Measurements from ENCODE around the gene LDLRAD1.
"Not testable (repeated sequence)": the region's sequence is repeated elsewhere in the genome, so short reads cannot be mapped to it uniquely, and the experiment has no call there.

LDLRAD1 gene

DNA sequence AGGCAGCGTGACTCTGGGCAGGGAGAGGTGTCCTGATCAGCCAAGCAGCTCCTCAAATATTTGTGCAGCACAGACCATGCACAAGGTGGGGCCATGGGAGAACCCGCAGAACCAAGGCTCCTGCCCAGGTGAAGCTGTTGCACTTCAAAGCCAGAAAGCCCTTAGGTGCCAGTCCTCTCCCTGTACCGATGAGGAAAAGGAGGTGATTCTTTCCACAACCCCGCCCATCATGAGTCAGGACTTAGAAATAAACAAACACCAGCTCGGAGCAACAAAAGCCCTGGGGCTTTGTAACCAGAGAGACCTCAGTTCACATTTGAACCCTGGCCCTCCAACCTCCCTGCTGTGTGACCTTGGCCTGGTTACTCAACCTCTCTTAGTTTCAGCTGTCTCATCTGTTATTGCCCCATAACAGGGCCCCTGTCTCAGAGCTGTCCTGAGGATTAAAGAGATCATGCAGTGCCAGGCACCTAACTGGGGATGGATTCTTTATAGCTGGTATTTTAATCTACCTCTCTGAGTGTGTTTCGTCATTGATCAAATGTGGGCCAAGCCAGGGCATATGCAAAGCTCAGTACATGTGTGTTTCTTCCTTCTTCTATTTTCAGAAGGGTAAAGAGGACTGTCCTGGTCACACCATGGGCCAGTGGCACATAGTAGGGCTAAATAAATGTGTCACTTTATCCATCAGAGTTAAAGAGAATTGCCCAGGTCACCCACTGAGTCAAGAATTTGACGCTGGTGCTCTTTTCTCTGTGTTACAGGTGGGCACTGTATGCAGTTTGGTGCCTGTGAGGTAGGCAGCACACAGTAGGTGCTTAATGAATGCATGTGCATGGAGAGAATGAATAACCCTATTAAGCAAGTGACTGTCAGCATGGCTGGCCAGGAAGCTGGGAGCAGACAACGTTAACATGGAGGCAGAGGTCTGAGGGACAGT is 1.4 kb downstream of the LDLRAD1 start:
- no peak for DNase-seq

DNA sequence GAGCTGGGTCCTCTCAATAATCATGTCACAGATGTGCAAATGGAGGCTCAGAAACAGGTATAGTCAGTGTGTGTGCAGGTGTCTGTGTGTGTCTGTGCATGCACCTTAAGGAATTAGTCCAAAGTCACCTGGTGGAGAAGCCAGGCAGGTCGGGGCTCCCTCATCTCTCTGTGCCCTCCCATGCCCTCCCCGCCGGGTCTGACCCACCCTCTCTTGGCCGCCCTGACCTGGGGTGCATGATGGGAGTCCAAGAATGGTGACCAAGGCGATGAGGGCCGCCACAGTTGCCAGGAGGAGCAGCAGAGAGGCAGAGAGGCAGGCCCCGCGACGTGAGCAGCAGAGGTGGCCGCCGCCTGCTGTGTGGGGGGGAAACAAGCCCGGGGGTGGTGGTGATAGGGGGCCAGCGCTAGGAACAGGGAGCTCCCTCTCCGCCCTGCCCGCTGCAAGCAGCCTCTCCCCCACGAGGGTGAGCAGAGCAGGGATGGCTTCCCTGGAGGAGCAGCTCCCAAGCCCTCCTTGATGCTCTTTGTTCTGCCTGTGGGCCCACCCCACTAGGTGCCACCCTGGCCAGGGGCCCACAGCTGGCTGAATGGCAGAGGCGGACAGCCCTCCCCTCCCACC is 3.9 kb downstream of the LDLRAD1 start:
- DNase-seq, result no peak

DNA sequence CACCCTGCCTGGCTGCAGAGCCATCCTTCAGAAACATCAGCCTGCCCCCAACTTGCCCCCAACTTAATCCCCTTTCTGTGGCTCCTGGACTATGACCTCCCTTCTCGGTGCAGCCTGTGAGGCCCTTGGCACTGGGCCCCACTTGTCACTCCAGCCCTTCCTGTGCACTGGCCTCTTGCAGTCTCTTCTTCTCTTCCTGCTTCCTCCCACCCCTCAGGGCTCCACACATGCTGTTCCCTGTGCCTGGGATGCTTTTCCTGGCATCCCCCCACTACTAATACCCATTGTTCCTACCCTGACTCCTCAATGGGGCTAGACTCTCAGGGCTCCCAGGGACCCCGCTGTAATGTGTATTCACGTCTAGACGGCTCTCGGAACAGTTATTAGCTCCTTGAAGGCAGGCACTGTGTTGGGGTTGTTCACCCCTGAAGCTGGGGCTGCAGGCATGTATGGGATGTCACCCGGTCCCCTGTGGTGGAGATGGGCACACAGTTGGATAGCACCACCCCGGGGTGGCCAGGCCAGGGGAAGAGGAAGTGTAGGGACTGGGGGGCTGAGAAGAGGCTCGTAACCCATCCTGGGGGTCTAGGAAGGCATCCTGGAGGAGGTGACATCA is 4.5 kb downstream of the LDLRAD1 start:
- no peak for DNase-seq

DNA sequence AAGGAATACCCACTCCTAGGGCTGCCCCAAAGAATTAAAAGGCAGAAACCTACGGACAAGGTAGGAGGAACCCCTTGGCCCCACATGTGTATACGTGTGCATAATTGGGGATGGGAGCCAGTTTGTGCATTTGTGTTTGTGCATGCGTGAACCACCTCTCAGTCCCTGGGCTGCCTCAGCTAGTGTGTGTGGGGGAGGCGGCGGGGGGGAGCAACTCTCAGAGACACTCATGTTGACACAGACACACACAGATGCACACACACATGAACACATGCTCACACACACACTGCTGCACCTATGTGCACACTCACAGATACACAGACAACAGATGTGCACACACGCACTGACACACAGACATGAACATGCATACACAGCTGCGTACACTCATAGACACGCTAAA is 5.1 kb downstream of the LDLRAD1 start:
- no peak for DNase-seq

DNA sequence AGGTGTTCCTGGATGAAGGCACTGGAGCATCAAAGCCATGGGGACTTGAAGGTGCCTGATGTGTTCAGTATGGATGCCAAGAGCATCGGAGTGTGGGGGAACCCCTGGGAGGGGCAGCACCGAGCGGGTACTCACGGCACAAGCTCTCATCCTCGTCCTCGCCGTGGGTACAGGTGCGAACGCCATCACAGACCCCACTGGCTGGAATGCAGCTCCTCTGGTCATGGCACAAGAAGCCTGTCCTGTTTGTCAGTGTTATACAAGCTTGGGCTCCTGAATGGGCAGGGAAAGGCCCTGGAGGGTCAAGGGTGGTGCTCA is 6.0 kb downstream of the LDLRAD1 start:
- no peak for DNase-seq

DNA sequence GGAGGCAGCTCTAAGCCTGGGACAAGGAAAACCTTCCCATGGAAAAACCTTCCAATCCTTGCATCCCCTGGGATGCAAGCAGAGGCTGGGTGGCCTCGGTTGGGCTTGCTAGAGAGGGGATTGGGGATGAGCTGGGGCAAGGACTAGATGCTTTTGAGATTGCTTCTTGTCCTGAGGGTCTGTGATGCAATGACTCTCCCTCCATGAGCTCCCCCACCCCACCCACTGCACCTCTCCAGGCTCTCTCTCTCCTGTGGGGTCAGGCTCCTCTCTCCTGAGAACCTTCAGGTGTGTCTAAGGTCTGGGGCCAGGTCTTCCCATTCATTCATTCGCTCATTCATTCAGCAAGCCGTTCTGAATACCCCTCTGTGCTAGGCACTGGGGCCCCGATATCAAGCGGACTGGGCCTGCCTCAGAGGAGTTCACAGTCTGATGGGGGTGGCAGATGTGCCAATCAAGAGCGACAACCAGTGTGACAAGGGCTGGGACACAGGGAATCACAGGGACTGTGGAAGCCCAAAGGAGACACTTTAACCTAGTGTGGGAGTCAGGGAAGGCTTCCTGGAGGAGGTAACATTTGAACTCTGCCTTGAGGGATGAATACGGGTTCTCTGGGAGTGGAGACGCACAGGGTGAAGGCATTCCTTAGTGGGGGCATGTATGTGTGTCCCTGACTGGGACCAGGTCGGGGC is 6.5 kb downstream of the LDLRAD1 start:
- DNase-seq, result no peak

DNA sequence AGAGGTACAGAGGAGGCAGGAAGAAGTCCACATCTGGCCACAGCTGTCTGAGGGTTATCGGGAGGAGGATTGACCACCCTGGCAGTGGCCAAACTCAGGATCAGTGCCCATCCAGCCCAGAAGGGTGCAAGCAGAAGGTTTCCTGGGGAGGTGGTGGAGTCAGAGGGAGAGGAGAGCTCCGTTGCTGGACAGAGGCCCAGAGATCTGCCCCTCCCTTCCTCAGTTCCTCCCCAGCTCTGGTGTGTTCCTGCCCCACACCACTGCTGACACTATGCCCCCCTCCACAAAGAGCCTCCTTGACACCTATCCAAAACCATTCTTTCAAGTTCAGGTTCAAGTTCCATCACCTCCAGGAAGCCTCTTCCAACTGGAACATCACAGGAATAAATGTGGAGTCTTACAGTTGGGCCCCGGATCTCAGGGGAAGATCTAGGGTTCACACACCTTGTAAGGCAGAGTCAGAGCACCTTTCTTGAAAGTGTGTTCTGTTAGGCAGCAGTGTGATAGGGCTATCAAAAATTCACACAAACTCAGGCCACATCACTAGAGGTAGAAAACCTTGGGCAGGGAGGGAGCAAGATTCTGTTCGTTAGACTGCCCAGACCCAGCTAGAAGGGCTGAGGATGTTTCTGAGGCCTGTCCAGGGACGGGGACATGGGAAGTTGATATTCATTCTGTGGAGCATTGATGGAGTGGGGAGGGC is 7.4 kb downstream of the LDLRAD1 start:
- no peak for DNase-seq

DNA sequence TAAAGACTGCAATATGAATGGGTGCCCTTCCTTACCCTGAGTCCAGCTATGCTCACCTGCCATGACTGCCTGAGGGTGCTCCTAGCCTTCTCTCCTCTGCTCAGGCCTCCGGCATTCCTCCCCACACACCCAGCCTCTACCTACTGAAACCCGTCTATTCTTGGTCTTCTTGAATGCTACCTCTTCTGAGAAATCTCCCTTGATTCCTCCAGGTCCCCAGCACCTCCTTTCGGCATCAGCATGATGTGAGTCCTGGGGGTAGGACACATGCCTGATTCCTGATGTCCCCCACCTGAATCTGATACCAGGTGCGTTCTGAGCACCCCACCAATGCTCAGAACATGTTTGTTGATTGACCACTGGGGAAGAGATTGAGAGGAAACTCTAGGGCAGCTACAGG is 8.6 kb downstream of the LDLRAD1 start:
- DNase-seq, result no peak

DNA sequence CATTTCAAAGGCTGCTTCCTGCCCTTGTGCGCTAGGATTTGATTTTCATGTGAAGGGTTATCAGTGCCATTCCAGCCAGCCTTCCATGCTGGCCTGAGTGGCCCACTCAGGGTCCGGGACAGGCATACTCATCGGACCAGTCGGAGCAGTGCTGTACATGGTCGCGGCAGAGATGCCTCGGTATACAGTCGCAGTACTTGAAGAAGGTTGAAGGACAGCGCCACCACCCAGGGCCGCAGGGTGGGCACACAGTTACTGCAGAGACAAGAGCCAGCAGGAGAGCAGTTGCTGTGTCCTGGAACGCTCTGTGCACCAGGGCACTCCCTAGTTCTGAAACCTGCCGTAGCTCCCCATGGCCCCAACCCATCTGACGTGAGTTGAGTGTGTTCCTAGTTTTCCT is 9.1 kb downstream of the LDLRAD1 start:
- DNase-seq, result no peak

DNA sequence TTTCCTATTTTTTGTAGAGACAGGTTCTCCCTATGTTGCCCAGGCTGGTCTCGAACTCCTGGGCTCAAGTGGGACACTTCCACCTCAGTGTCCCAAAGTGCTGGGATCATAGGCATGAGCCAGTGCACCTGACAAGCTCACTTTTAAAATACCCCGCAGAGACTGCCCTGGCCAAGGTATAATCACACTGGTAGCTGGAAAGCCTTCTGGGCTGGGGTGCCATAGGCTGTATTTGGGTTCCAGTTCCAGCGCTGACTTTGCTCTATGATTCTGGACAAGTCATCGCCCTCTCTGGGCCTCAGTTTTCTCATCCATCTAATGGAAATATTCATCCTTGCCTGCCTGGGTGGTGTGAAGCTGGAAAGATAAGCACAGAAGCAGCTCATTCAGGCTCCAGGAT is 10.4 kb downstream of the LDLRAD1 start:
- DNase-seq, result no peak

DNA sequence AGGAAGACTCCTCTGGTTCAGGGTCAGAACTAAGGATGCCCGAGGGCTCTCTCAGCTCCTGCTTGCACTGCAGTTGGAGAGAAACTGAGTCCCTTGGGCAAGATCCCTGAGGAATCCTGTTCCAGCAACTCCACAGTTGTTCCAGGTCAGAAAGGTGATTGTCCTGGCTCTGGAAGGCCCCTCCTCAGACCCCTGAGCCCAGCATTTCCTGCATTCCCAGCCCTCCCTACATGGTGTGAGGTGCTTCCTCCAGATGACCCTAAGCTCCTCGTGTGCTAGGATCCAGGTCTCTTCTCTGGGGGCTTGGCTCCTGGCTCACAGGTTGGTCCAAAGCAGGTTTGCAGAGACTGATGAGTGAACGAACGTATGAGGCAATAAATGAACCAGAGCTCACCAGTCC is 11.5 kb downstream of the LDLRAD1 start:
- no peak for DNase-seq

DNA sequence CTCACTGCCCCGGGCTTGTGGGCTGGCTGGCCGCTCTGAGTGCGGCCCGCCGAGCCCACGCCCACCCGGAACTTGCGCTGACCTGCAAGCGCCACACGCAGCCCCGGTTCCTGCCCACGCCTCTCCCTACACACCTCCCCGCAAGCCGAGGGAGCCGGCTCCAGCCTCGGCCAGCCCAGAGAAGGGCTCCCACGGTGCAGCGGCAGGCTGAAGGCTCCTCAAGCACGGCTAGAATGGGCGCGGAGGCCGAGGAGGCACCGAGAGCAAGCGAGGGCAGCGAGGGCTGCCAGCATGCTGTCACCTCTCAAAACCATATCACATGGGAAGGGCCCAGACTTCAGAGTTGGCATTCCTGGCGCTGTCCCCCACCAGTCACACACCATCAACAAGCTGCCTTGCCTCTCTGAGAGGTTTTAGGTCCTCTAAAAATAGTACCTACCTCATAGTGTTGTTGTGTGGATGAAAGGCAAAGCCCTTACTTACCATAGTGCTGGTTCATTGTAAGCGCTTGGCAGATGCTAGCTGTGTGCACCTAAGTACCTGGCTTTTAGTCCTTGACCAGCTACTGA is 13.4 kb downstream of the LDLRAD1 start:
- no peak for DNase-seq

DNA sequence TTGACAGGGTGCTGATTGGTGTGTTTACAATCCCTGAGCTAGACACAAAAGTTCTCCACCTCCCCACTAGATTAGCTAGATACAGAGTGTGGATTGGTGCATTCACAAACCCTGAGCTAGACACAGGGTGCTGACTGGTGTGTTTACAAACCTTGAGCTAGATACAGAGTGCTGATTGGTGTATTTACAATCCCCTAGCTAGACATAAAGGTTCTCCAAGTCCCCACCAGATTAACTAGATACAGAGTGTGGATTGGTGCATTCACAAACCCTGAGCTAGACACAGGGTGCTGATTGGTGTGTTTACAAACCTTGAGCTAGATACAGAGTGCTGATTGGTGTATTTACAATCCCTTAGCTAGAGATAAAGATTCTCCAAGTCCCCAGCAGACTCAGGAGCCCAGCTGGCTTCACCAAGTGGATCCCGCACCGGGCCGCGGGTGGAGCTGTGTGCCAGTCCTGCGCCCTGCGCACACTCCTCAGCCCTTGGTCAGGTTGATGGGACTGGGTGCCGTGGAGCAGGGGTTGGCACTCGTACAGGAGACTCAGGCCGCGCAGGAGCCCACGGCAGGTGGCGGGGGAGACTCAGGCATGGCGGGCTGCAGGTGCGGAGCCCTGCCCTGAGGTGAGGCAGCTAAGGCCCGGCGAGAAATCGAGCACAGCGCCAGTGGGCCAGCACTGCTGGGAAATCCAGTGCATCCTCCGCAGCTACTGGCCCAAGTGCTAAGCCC is 14.1 kb downstream of the LDLRAD1 start:
- DNase-seq, result not testable (repeated sequence)

DNA sequence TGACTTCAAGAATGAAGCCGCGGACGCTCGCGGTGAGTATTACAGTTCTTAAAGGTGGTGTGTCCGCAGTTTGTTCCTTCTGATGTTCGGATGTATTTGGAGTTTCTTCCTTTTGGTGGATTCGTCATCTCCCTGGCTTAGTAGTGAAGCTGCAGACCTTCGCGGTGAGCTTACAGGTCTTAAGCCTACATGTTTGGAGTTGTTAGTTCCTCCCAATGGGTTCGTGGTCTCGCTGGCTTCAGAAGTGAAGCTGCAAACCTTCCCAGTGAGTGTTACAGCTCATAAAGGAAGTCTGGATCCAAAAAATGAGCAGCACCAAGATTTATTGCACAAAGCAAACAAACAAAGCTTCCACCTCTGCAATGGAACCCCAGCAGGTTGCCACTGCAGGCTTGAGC is 14.7 kb downstream of the LDLRAD1 start:
- no peak for DNase-seq

DNA sequence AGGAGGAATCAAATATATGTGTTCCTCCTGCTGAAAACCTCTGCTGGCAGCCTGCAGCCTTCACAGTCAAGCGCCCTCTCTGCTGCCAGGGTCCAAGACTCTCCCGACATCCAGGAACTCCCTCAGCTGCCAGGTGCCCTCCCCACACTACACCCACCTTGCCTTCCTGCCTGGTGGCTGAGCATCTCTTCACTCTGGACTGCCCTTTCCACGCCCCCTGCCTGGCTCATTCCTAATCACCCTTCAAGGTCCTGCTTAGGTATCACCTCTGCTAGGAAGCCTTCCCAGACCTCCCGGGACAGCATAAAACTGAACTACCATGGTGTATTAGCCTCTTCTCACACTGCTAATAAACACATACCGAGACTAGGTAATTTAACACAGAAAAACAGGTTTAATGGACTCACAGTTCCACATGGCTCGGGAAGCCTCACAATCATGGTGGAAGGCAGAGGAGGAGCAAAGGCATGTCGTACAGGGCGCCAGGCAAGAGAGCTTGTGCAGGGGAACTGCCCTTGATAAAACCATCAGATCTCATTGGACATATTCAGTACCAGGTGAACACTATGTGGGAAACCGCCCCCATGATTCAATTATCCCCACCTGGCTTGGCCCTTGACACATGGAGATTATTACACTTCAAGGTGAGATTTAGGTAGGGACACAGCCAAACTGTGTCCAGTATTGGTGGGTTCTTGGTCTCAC is 15.3 kb downstream of the LDLRAD1 start:
- DNase-seq, result no peak

DNA sequence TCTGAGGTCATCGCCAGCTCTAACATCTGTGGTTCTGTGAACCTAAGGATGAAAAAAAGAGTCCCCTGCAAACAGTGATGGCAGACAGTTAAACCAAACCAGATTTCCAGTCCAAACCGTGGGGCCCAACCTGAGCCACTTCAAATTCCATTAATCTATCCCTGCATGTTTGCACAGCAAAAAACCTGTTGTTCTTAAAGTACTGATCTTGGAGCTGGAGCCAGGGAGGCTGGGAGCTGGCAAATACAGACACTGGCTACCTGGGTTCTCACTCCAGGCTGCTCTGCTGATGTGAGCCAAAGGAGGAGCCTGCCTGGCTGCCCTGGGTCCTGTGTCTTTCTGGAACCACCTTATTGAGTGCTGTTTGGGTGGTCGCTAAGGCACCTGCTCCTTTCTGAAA is 16.4 kb downstream of the LDLRAD1 start:
- DNase-seq, result no peak

DNA sequence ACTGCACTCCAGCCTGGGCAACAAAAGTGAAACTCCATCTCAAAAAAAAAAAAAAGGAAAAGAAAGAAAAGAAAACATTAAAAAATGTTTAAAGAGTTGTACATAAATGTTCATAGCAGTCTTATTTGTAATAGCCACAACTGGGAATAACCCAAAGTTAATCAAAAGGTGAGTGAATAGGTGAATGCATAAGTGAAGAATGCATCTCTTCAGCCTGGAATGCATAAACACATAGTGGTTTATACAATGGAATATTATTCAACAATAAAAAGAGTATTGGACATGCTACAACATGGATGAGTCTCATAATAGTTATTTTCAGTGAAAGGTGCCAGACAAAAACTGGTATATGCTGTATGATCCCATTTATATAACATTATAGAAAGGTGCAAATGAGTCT is 18.1 kb downstream of the LDLRAD1 start:
- DNase-seq, result no peak

DNA sequence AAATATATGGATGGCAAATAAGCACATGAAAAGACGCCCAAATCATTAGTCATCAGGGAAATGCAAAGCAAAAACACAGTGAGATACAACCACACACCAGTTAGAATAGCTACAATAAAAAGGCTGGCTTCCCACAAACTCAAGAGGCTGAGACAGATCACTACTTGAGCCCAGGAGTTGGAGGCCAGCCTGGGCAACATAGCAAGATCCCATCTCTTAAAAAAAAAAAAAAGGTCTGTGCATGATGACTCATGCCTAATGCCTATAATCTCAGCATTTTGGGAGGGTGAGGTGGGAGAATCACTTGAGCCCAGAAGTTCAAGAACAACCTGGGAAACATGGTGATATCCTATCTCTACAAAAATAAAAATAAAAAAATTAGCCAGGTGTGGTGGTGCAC is 19.8 kb downstream of the LDLRAD1 start:
- no peak for DNase-seq

DNA sequence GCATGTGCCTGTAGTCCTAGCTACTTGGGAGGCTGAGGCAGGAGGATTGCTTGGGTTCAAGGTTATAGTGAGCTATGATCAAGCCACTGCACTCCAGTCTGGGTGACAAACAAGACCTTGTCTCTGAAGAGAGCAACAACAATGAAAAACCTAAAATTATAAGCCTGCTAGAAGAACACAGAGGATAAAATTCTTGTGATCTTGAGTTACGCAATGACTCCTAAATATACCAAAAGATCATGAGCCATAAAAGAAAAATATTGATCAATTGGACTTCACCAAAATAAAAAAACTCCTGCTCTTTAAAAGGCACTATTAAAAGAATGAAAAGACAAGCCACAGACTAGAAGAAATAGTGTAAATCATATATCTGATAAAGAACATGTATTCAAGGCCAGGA is 22.3 kb downstream of the LDLRAD1 start:
- DNase-seq, result no peak

DNA sequence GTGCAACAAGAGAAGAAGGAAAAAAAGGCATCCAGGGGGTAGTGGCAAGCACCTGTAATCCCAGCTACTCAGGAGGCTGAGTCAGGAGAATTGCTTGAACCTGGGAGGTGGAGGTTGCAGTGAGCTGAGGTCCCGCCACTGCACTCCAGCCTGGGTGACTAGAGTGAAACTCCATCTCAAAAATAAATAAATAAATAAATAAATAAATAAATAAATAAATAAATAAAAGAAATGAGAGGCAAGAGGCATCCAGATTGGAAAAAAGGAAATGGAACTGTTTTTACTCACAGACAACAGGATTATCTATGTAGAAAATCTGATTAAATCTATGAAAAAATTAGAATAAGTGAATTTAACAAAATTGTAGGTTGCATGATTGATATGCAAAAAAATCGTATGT is 23.5 kb downstream of the LDLRAD1 start:
- DNase-seq, result not testable (repeated sequence)

All from T-helper 1 cell (primary cell).